NCI-H526 (cell line): ENCODE data around the gene GJB3.

Experiments
- DNase-seq, 2 experiments: peaks; one replicate each; lab custom pipeline; 2025; lab: John Stamatoyannopoulos, UW

Gene GJB3

DNA sequence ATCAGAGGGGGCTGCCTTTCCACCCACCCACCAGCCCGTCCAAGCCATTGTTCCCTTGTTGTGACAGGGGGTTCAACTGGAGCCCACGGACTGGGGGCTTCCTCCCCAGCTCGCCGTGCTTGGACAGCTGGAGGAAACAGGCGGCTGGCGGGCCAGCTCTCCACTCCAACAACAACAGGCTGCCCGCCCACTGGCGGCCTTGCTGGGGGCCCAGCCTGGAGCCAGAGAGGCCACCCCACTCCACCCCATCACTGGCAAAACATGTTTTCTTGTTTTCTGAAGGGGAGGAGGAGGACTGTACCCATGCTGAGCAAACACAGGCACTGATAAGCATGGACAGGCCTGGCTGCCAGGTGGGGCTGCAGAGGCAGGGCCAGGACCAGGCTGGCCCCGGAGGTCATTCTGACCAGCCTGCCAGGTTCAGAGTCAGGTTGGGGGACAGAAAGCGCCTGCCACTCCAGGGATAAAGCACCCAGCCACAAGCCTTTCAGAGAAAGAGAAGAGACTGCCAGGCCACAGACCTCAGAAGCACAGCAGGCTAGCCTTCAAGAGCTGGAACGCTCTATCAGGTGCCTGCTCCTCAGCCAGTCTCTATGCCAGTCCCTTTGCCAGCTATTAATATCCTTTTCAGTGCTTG lies 44.6 kb downstream of the GJB3 start:
- DNase-seq: no peak

DNA sequence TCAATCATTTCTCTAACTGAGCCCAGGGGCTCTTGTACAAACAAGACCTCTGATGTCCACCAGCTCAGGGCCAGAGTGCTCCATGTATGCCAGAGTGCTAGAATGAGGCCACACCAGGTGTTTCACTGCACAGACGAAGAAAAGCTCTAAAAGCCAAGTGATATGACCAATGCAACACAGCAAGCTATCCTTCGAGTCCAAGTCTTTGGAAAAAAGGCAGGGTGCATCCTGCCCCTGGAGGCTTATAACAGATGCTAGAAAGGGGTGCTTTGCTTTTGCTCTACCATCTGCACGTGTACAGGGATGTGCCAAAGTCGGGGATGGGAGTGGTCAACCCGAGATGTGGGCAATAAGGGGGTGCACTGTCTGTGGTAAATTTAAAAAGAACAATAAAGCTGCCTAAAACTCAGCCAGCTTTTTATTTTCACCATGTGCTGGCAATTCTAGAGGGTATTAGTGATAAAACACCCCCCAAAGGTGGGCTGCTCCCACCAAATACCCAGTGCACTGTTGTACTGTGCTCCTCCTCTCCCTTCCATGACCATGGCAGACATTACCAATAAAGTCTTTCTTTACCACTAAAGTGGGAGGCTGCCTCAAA lies 46.4 kb downstream of the GJB3 start:
- no peak for DNase-seq

DNA sequence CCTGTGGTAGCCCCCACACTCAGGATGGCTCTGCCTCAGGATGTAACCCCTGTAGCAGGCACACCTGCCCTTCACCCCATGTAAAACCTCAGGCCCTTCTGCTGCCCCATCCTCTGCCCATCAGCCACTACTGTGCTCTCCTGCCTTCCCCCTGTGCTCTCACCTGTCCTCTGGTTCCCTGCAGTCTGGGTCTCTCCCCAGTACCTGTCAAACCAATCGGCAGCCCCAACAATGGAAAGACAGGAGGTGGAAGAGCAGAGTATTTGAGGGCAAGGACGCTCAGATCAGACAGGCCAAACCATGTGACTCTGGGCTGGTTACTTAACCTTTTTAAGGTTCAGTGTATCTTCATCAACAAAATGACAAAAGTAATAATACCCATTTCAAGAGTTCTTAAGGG lies 47.6 kb downstream of the GJB3 start:
- no peak for DNase-seq

DNA sequence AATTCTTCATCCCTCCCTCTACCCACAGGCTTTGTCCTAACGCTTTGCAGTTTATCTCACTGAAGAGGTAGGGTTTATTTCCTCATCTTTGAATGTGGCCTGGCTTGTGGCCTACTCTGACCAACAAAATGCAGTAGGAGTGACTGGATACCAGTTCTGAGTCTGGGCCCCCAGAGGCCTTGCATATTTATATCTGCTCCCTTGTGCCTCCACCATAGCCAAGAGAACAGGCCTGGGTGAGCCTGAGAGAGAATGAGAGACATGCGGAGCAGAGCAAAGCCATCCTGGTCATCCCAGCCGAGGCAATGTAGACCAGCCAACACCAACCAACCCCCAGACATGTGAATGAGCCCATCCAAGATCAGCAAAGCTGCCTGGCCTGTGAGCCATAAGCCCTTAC lies 48.2 kb downstream of the GJB3 start:
- no peak for DNase-seq

DNA sequence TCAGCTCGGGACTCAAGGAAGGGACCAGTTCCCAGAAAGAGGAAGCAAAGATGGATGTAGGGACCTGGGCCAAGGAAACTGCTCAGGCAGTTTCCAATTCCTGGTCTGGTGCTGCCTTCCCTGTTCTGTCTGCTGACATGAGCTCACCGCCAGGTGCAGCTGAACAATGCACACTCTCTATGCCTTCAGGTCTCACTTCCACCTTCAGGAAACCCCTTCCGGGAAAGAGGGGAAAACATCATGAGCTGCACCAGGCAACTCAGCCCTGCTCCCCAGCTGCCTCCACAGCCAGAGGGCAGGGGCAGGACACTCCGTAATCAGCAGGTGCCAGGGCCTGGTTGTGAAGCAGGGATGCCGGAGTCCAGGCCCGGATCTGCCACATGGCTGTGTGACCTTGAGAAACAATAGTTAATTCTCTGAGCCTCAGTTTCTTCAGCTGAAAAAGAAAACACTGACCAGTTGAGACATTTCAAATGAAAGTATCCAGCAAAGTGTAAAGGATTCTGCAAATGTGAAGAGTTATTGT lies 50.8 kb downstream of the GJB3 start:
- DNase-seq: no peak

DNA sequence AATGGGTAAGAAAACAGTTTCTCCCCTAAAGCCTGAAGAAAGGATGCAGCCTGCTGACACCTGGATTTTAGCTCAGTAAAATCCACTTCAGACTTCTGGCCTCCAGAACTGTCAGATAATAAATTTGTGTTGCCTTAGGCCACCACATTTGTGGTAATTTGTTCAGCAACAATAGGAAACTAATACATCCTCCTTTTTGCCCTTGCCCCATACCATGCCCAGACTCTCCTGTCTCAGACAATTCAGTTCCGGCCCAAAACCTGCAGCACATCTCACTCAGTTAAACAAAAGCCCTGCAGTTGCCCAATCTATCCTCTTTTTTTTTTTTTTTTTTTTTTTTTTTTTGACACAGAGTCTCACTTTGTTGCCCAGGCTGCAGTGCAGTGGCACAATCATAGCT lies 52.7 kb downstream of the GJB3 start:
- DNase-seq: no peak
